Left renal cortex interstitium (tissue), 4 donors: ENCODE results near the gene SEPHS2. TPM values are rescaled to one million over a fixed set of nuclear protein-coding genes. Genes with fewer than 3 reads are reported as not detected.
"Not testable (repeated sequence)": the region's sequence is repeated elsewhere in the genome, so short reads cannot be mapped to it uniquely, and the experiment has no call there.

Experiments
- DNase-seq, 4 donors: peaks; one replicate each; pipeline ENCODE4 v3.0.0-alpha.2; 2013; ENCODE audit warnings: low read depth in 4 of 4, low spot score in 2 of 4, missing footprints in 1 of 4
- polyA plus RNA-seq, 4 donors: library from polyadenylated mRNA; unstranded; fragments of 120-200 nt; gene quantifications; one replicate each; pipeline ENCODE4 v1.2.1, GENCODE V29; 2013; ENCODE audit not compliant: insufficient read length in 4 of 4

Gene SEPHS2
- polyA plus RNA-seq, result 100 to 1,000 TPM in 1 of 4 donors, 10 to 100 TPM in 3; 84.0 to 104 (median 94.8) TPM

GRCh38 chr16:30445408-30446202 lies at the start of gene SEPHS2:
Gene SEPHS2, minus strand, starts transcription at chr16:30445874. Its CDS starts 147 bp downstream, at chr16:30445727.
- DNase-seq, result peak; percentile 91 to 97 (median 94)

GRCh38 chr16:30494709-30495108 lies 49.0 kb upstream of the SEPHS2 start:
- no peak for DNase-seq

GRCh38 chr16:30493941-30494488 lies 48.3 kb upstream of the SEPHS2 start:
- DNase-seq, result no peak

GRCh38 chr16:30491744-30492308 lies 46.2 kb upstream of the SEPHS2 start:
- no peak for DNase-seq

- DNase-seq, result no peak
Measured at GRCh38 chr16:30491229-30491628, 45.6 kb upstream of the SEPHS2 start.

GRCh38 chr16:30490210-30490609 lies 44.5 kb upstream of the SEPHS2 start:
- DNase-seq, result no peak

GRCh38 chr16:30488764-30489605 lies 43.3 kb upstream of the SEPHS2 start:
- no peak for DNase-seq

GRCh38 chr16:30485818-30486436 lies 40.3 kb upstream of the SEPHS2 start:
- DNase-seq, result no peak

- DNase-seq, result no peak
Measured at GRCh38 chr16:30484887-30485286, 39.2 kb upstream of the SEPHS2 start.

GRCh38 chr16:30482366-30482765 lies 36.7 kb upstream of the SEPHS2 start:
- no peak for DNase-seq

- no peak for DNase-seq
Measured at GRCh38 chr16:30481381-30481780, 35.7 kb upstream of the SEPHS2 start.

- no peak for DNase-seq
Measured at GRCh38 chr16:30478766-30479478, 33.2 kb upstream of the SEPHS2 start.

GRCh38 chr16:30477773-30478172 lies 32.1 kb upstream of the SEPHS2 start:
- DNase-seq, result not testable (repeated sequence)

GRCh38 chr16:30476991-30477390 lies 31.3 kb upstream of the SEPHS2 start:
- DNase-seq, result no peak

- no peak for DNase-seq
Measured at GRCh38 chr16:30474684-30475083, 29.0 kb upstream of the SEPHS2 start.

GRCh38 chr16:30474074-30474452 lies 28.4 kb upstream of the SEPHS2 start:
- DNase-seq, result no peak

GRCh38 chr16:30473231-30474073 lies 27.8 kb upstream of the SEPHS2 start:
- DNase-seq, result no peak

- no peak for DNase-seq
Measured at GRCh38 chr16:30472328-30472942, 26.8 kb upstream of the SEPHS2 start, which contains the start of gene ITGAL. Gene ITGAL, plus strand, starts transcription at chr16:30472742. Its CDS starts 96 bp downstream, at chr16:30472838.
